IPS DF 6.9 (cell line): ENCODE results near the gene CHCHD6.

Experiments
- DNase-seq: peaks from one replicate; pipeline ENCODE4 v3.0.0-alpha.2; 2013; ENCODE audit warnings: low read depth, low spot score
- H3K27ac ChIP-seq: one replicate; pipeline ENCODE4 v1.5.1; 2013; ENCODE audit warnings: low read length, control low read depth
- H3K27me3 ChIP-seq: 2 replicates; pipeline ENCODE4 v1.6.1; 2013; ENCODE audit warnings: mild to moderate bottlenecking, low read length; ENCODE audit not compliant: control insufficient read depth, insufficient read depth
- H3K36me3 ChIP-seq: 2 replicates; pipeline ENCODE4 v1.6.1; 2013; ENCODE audit warnings: low read length; ENCODE audit not compliant: control insufficient read depth, insufficient read depth
- H3K4me1 ChIP-seq: 2 replicates; pipeline ENCODE4 v1.6.1; 2013; ENCODE audit warnings: low read length; ENCODE audit not compliant: control insufficient read depth, insufficient read depth
- H3K4me3 ChIP-seq: 2 replicates; pipeline ENCODE4 v1.5.1; 2013; ENCODE audit warnings: mild to moderate bottlenecking, low read length
- H3K9me3 ChIP-seq: 2 replicates; pipeline ENCODE4 v1.6.1; 2013; ENCODE audit warnings: low read length, inconsistent platforms; ENCODE audit not compliant: control insufficient read depth, insufficient read depth
- WGBS: extraction: QIAGEN DNeasy Blood & Tissue Kit; methylation state at CpG from one replicate; pipeline ENCODE4 v1.1.7; 2013; ENCODE audit warnings: mixed read lengths, missing lambda C conversion rate; ENCODE audit not compliant: insufficient read length, insufficient coverage; 5-methylcytosine and 5-hydroxymethylcytosine counted together

CHCHD6 gene

DNA sequence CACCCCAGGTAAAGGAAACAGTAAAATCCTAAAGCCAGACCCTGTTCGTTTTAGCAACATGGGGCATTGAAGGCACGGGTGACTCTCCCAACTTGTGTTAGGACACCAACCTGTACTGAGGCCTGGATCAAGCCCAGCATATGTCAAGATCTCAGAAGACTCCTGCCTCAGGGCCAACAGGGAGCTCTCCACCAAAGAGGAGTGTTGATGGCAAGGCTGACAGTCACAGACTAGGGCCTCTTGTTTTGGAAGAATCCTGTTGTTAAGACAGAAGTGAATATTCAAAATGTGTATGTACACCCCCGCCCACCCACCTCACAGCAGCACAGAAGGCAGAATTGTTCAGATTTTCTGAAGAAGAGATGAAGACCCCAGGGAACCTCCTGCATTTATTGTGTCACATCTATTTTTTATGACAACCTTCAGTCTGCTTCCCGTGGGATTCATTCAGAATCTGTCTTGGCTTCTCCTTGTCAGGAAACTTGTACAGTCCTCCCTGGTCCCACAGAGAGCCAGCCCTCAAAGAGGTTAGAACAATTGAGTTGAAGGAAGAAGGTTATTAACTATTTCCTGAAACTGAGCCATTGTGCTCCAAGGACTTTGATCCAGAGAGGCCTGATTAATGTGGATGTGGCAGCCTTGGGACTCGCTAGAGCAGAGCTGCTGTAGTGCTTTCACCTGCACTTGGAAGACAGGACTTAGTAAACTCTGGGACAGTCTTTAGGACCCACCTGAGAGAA is 217.2 kb downstream of the CHCHD6 start:
- H3K4me3 ChIP-seq: no peak overlapping the region
- H3K9me3 ChIP-seq: no peaks in the 10 kb centered on the region
- H3K4me1 ChIP-seq: no peaks in the 10 kb centered on the region
- H3K27me3 ChIP-seq: no peaks in the 10 kb centered on the region
- DNase-seq: no peak
- no peak overlapping the region for H3K27ac ChIP-seq
- WGBS: no CpG with 5 or more reads among the region's 5 CpGs
- H3K36me3 ChIP-seq: no peaks in the 10 kb centered on the region

DNA sequence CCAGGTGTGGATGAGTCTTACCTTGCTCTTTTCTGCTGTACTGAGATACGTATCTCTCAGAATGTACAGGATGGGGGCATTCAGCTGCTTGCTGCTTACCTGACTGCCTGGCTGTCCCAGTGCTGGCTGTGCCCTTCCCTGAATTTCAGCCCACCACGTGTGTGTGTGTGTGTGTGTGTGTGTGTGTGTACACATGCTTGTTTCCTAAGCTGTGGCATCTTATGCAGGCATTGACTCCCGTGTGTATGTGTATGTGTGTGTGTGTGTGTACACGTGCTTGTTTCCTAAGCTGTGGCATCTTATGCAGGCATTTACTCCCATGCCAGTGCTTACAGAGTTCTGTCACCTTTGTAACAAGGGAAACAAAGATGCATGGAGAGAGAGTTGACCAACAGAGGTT is 218.4 kb downstream of the CHCHD6 start:
- H3K27me3 ChIP-seq: no peaks in the 10 kb centered on the region
- H3K27ac ChIP-seq: no peak overlapping the region
- no peaks in the 10 kb centered on the region for H3K4me1 ChIP-seq
- H3K36me3 ChIP-seq: no peaks in the 10 kb centered on the region
- no peak for DNase-seq
- H3K9me3 ChIP-seq: no peaks in the 10 kb centered on the region
- no CpG with 5 or more reads among the region's 4 CpGs for WGBS
- no peak overlapping the region for H3K4me3 ChIP-seq

DNA sequence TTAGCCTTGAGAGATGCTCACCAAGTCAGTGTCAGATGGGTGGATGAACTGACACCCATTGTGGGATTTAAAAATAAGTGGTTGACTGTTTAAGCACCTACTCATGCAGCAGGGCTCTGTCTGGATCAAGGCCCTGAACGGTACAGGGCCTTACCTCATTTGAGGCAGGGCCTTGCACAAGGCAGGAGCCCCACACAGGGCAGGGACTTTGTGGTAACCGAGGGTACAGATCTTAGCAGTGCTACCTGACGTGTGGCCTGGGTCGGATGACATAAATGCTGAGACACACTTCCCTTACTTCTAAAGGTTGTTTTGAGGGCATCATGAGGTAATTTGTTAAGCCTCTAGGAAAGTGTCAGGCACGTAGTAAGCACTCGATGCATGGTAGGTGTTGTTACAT is 219.4 kb downstream of the CHCHD6 start:
- H3K27me3 ChIP-seq: no peaks in the 10 kb centered on the region

DNA sequence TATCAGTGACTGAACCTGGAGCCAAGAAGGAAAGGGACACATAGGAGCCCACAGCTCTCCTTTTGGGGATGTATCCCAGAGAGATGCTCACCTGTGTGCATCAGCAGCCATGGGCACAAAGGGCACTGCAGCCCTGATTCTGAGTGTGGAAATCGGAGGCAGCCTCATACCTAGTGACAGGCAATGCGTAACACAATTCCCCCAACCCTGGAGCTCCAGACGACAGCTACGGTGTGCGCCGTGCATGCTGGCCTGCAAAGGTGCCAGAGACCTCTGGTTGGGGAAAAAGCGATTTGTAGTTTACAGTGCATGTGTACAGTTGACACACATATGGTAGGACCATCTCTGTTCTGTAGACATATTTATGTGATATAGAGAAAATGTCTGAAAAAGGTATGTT is 219.9 kb downstream of the CHCHD6 start:
- DNase-seq: no peak
- no peak overlapping the region for H3K27ac ChIP-seq
- WGBS: no CpG with 5 or more reads among the region's 7 CpGs
- H3K27me3 ChIP-seq: no peaks in the 10 kb centered on the region
- H3K36me3 ChIP-seq: no peaks in the 10 kb centered on the region
- no peaks in the 10 kb centered on the region for H3K4me1 ChIP-seq
- H3K4me3 ChIP-seq: no peak overlapping the region
- no peaks in the 10 kb centered on the region for H3K9me3 ChIP-seq

More for the DNA sequence above, 219.4 kb downstream of the CHCHD6 start:
- H3K27ac ChIP-seq: no peak overlapping the region
- no peaks in the 10 kb centered on the region for H3K4me1 ChIP-seq
- no CpG with 5 or more reads among the region's 6 CpGs for WGBS
- H3K4me3 ChIP-seq: no peak overlapping the region
- DNase-seq: no peak
- H3K9me3 ChIP-seq: no peaks in the 10 kb centered on the region
- no peaks in the 10 kb centered on the region for H3K36me3 ChIP-seq

DNA sequence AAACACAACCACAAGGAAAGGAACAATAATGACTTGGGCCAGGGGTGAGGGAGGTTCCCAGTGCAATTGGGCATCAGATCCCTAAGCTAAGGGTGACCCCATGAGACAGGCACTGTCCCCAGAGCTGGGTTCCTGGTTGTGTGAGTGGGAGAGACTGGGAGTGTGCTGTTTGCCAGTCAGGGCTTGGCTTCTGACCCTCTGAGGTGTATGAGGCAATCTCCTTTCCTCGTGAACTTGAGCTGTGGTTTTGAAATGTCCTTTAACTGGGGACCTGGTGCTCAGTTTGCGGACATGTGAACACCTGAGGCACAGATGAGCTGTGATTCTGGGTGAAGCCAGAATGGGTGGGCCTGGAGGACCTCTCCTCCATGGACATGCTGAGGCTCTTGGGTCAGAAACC is 220.4 kb downstream of the CHCHD6 start:
- no CpG with 5 or more reads among the region's 2 CpGs for WGBS
- DNase-seq: no peak
- no peaks in the 10 kb centered on the region for H3K4me1 ChIP-seq
- H3K9me3 ChIP-seq: no peaks in the 10 kb centered on the region
- H3K4me3 ChIP-seq: no peak overlapping the region
- H3K27me3 ChIP-seq: no peaks in the 10 kb centered on the region
- H3K36me3 ChIP-seq: no peaks in the 10 kb centered on the region
- no peak overlapping the region for H3K27ac ChIP-seq

DNA sequence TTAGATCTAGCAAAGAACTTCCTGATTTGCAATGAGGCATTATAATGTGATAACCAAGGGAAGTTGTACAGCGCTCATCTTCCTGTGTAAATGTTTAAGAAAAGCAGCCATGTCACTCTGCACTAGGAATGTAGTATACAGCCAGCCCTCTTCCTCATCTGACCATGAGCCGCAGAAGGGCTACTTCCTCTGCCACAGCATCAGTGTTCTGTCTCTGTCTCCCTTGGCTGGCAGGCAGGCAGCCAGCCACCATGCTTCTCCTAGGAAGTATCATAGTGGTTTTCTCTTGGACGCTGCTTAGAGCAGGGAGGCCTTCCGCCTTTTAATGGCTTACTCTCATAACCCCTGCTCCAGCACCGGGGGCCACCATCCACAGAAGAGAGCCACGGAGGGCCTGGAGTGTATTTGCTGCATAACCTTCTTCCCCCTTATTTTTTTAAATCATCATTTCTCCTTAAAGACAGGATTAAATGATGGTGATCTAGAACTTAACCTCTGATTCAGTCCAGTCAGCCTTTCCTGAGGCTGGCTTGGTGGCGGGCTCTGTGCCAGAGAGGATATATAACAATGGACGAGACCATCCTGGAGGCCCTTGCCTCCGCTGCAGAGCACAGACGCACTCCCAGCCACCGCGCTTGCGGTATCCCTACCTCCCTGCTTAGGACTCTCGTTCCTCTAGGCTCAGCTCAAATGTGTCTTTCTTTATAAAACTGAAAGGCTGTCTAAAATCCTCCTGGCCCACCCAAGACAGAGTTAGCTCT is 221.6 kb downstream of the CHCHD6 start:
- Histone ChIP-seq H3K9me3 (no peaks in the 10 kb centered on the region), H3K4me1 (no peaks in the 10 kb centered on the region), H3K27me3 (no peaks in the 10 kb centered on the region), H3K27ac (no peak overlapping the region), H3K36me3 (no peaks in the 10 kb centered on the region), H3K4me3 (no peak overlapping the region)
- WGBS: no CpG with 5 or more reads among the region's 14 CpGs
- DNase-seq: no peak

DNA sequence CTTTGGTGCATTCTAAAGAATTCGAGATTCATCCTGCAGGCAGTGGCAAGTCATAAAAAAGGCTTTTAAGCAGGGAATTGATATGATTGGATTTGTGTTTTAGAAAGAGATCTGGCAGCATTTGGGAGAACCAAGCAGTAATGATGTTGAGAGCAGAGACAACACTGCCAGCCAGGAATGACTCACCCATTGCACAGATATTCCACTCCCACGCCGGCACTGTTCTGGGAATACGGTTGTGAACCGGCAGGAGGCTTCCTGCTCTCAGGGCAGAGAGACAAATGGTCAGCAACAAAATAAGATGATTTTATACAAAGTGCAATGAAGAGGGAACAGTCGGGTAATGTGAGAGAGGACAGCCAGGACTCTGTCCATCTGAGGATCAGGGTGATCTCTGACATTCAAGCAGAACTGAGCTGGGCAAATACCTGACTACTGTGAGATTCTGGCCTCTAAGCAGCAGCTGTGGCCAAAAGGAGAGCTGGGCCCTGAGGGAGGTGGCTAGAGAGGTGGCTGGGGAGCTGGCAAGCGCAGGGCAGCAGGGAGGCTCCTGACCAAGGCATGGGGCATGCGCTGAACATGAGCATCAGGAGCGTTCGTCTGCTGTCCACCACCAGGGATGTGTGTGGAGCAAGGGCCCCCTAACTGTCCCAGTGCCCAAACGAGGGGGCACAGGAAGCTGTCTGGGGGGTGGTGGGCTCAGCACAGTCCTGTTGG is 222.8 kb downstream of the CHCHD6 start:
- Histone ChIP-seq H3K27ac (no peak overlapping the region), H3K9me3 (no peaks in the 10 kb centered on the region), H3K4me3 (no peak overlapping the region), H3K4me1 (no peaks in the 10 kb centered on the region), H3K36me3 (no peaks in the 10 kb centered on the region), H3K27me3 (no peaks in the 10 kb centered on the region)
- no peak for DNase-seq
- WGBS: no CpG with 5 or more reads among the region's 11 CpGs

DNA sequence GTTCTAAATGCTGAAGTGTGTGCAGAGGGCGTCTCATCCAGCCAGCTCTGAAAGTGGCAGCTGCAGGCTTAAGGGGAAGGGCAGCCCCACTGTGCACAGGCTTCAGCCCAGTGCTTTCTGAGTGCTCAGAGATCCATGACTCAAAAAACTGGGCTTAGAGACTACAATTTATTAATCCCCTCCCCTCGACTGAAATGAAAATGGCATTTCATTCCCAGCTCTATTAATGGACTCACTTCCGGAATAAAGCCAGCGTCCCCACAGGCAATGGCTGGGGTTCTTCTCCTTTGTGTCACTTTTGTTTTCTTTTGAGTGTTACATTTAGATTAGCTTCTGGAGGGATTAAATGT is 223.3 kb downstream of the CHCHD6 start:
- H3K27ac ChIP-seq: no peak overlapping the region
- H3K4me3 ChIP-seq: no peak overlapping the region
- H3K9me3 ChIP-seq: no peaks in the 10 kb centered on the region
- no peaks in the 10 kb centered on the region for H3K36me3 ChIP-seq
- WGBS: no CpG with 5 or more reads among the region's 4 CpGs
- H3K27me3 ChIP-seq: no peaks in the 10 kb centered on the region
- DNase-seq: no peak
- H3K4me1 ChIP-seq: no peaks in the 10 kb centered on the region

DNA sequence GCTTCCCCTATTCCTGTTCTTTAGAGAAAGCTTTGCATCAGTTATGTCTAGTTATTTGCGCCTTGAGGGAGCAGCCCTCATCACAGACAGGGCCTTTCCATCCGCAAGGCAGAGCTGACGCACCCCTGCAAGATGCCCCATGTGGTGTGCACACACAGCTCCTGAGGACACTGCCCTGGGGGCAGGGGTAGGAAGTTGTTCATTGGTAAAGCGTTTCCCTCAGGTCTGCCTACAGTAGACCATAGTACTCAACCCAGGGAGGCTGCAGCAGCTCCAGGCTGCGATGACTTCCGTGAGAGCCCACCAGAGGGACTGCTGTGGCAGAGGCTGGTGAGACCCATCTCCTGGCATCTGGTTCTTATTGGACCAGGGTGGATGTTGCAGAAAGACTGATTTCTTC is 223.8 kb downstream of the CHCHD6 start:
- Histone ChIP-seq H3K36me3 (no peaks in the 10 kb centered on the region), H3K4me3 (no peak overlapping the region), H3K9me3 (no peaks in the 10 kb centered on the region), H3K4me1 (no peaks in the 10 kb centered on the region), H3K27ac (no peak overlapping the region), H3K27me3 (no peaks in the 10 kb centered on the region)
- DNase-seq: no peak
- WGBS: no CpG with 5 or more reads among the region's 6 CpGs

DNA sequence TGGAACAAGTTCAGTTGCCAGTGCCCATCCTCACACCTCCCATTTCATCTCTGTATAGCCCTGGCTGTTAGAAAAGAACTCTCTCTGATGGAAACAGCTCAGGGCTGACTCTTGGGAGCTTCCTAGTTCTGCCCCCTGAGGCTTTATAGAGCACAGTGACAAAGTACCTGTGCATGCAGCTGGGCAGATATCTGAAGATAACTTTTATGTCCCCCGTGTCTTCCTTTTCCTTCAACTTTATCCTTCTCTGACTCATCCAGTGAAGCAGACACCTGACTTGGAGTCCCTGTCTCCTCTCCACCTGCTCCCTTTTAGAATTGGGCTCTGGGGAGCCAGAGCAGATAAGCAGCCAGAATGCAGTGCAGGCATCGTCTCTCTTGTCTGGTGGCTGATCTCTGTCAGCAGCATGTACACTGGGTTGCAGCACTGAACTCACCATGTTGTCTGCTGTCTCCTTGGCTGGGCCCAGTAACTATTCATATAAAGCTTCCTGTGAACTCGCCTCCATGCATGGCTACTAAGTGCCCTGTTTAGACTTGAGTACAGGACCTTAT is 225.0 kb downstream of the CHCHD6 start:
- Histone ChIP-seq H3K4me1 (no peaks in the 10 kb centered on the region), H3K9me3 (no peaks in the 10 kb centered on the region), H3K27me3 (no peaks in the 10 kb centered on the region), H3K36me3 (no peaks in the 10 kb centered on the region), H3K27ac (no peak overlapping the region), H3K4me3 (no peak overlapping the region)
- no peak for DNase-seq
- WGBS: no CpG with 5 or more reads among the region's 3 CpGs
